GM12878 (cell line): ENCODE measurements around the gene OR52N5. TPM values are rescaled to one million over a fixed set of nuclear protein-coding genes. Genes with fewer than 3 reads are reported as not detected.

Source experiments
- ATAC-seq: fragments of 200-7000 bp; cut with Tn5 transposase; 3 replicates; pipeline ENCODE4 v1.9.1; 2020; ENCODE audit warnings: mild to moderate bottlenecking, moderate library complexity
- BruUV-seq: library from RNA; stranded (reverse); fragments of 400-500 nt; replicated peaks from 2 replicates; lab custom pipeline; 2021; lab: Mats Ljungman, UMichigan
- CTCF ChIA-PET: fragments of 300-600 bp; sonication (Branson Sonifier 250); formaldehyde crosslinking; extraction: SDS; loops from one replicate; lab custom pipeline; 2021; ENCODE audit warnings: inconsistent platforms; lab: Yijun Ruan, JAX
- POLR2A ChIA-PET: fragments of 350-600 bp; formaldehyde crosslinking; extraction: SDS; loops from one replicate; lab custom pipeline; 2021; ENCODE audit warnings: inconsistent platforms; lab: Charles Lee
- RAD21 ChIA-PET: fragments of 300-600 bp; sonication (Branson Sonifier 250); formaldehyde crosslinking; loops from one replicate; lab custom pipeline; 2023; ENCODE audit warnings: antibody characterized with exemption; ENCODE audit not compliant: unreplicated experiment; lab: Charles Lee
- SMC1A ChIA-PET: fragments of 300-600 bp; sonication (Branson Sonifier 250); formaldehyde crosslinking; loops from one replicate; lab custom pipeline; 2023; ENCODE audit not compliant: unreplicated experiment, uncharacterized antibody; lab: Charles Lee
- DNase-seq: peaks from one replicate; pipeline ENCODE4 v3.0.0-alpha.2; 2011; ENCODE audit warnings: low read depth, low spot score
- FAIRE-seq: peaks from 3 replicates; lab custom pipeline; 2011; peaks lifted over from hg19 to GRCh38; lab: Jason Lieb, UNC
- H2AFZ ChIP-seq: 2 replicates; pipeline ENCODE4 v1.6.0; 2011; ENCODE audit warnings: low read depth, low read length, control low read depth; ENCODE audit not compliant: control insufficient read depth
- H3K27ac ChIP-seq: 2 replicates; pipeline ENCODE4 v1.5.1; 2011; ENCODE audit warnings: control low read depth; ENCODE audit not compliant: control insufficient read depth, insufficient read depth
- H3K27me3 ChIP-seq, 2 experiments: replicated peaks in 1 of 2; 2 replicates each; pipeline versions ENCODE4 v1.6.0 to v1.6.1; 2011; ENCODE audit warnings: low read length in 1 of 2; ENCODE audit not compliant: control insufficient read depth in 2 of 2, insufficient read depth in 2 of 2
- H3K36me3 ChIP-seq, 2 experiments: 2 replicates each; pipeline ENCODE4 v1.5.1; 2011; ENCODE audit warnings: low read length in 1 of 2; ENCODE audit not compliant: control insufficient read depth in 2 of 2, insufficient read depth in 2 of 2
- H3K4me1 ChIP-seq: 2 replicates; pipeline ENCODE4 v1.6.1; 2011; ENCODE audit warnings: mild to moderate bottlenecking, low read length, moderate library complexity, mixed read lengths; ENCODE audit not compliant: control insufficient read depth, insufficient read depth
- H3K4me2 ChIP-seq: 2 replicates; pipeline ENCODE4 v1.6.0; 2011; ENCODE audit warnings: control low read depth; ENCODE audit not compliant: control insufficient read depth, insufficient read depth
- H3K4me3 ChIP-seq: fragments of 200-600 bp; sonication (generic); 2 replicates; pipeline ENCODE4 v1.5.1; 2016
- H3K79me2 ChIP-seq: 2 replicates; pipeline ENCODE4 v1.6.0; 2011; ENCODE audit warnings: low read length; ENCODE audit not compliant: control insufficient read depth, insufficient read depth
- H3K9ac ChIP-seq: 2 replicates; pipeline ENCODE4 v1.8.0; 2011; ENCODE audit warnings: low read length, control low read depth, mixed read lengths; ENCODE audit not compliant: control insufficient read depth, insufficient read depth
- H3K9me3 ChIP-seq: replicated peaks from 3 replicates; pipeline ENCODE4 v1.5.1; 2011; ENCODE audit warnings: mild to moderate bottlenecking, low read length; ENCODE audit not compliant: control insufficient read depth, insufficient read depth
- H4K20me1 ChIP-seq: 2 replicates; pipeline ENCODE4 v1.6.0; 2011; ENCODE audit not compliant: control insufficient read depth, insufficient read depth
- ATF7 ChIP-seq: fragments of 450-650 bp; IDR thresholded peaks from 2 replicates; pipeline ENCODE4 v1.6.1; 2016; ENCODE audit warnings: low read depth, mild to moderate bottlenecking
- BRCA1 ChIP-seq: IDR thresholded peaks from 2 replicates; pipeline ENCODE4 v1.6.1; 2011; ENCODE audit warnings: low read depth, low read length, improper control_type of control experiment
- CBX3 ChIP-seq: fragments of 200-600 bp; sonication (generic); IDR thresholded peaks from 2 replicates; pipeline ENCODE4 v1.6.1; 2016; ENCODE audit warnings: low read depth, borderline replicate concordance
- EP300 ChIP-seq, 2 experiments: fragments of 150-350 bp in 1 of 2; IDR thresholded peaks; 2 replicates each; pipeline ENCODE4 v1.6.1; 2011 to 2012; ENCODE audit warnings: low read depth in 2 of 2, low read length in 2 of 2, borderline replicate concordance in 1 of 2, improper control_type of control experiment in 1 of 2, inconsistent platforms in 1 of 2; ENCODE audit not compliant: control insufficient read depth in 1 of 2
- HDAC6 ChIP-seq: fragments of 200-600 bp; sonication (generic); IDR thresholded peaks from one replicate; pipeline ENCODE4 v1.8.0; 2017; ENCODE audit warnings: antibody characterized with exemption; ENCODE audit not compliant: unreplicated experiment
- IRF4 ChIP-seq: IDR thresholded peaks from 2 replicates; pipeline ENCODE4 v1.6.1; 2011; ENCODE audit warnings: low read depth, low read length
- JUND ChIP-seq: IDR thresholded peaks from 2 replicates; pipeline ENCODE4 v1.6.1; 2012; ENCODE audit warnings: low read depth, mild to moderate bottlenecking, low read length, improper control_type of control experiment, moderate library complexity
- NFXL1 ChIP-seq: fragments of 450-650 bp; IDR thresholded peaks from 2 replicates; pipeline ENCODE4 v1.6.1; 2017; ENCODE audit warnings: antibody characterized with exemption, mild to moderate bottlenecking, borderline replicate concordance
- NFYB ChIP-seq: IDR thresholded peaks from 2 replicates; pipeline ENCODE4 v1.6.1; 2011; ENCODE audit warnings: low read depth, mild to moderate bottlenecking, low read length, improper control_type of control experiment, moderate library complexity; ENCODE audit not compliant: insufficient read depth
- RELA ChIP-seq: fragments of 450-650 bp; IDR thresholded peaks from 2 replicates; pipeline ENCODE4 v1.8.0; 2014; ENCODE audit warnings: borderline replicate concordance; ENCODE audit not compliant: partially characterized antibody
- WGBS: methylation state at CpG from one replicate; pipeline ENCODE4 v1.1.6; 2016; ENCODE audit warnings: low lambda C conversion rate; ENCODE audit not compliant: insufficient replicate concordance, insufficient coverage; ENCODE audit errors: missing lambda C conversion rate; 5-methylcytosine and 5-hydroxymethylcytosine counted together
- in situ Hi-C: fragments of 300-500 bp; cut with MboI; formaldehyde crosslinking; loops from 9 replicates; pipeline ENCODE4 v1.14.3; 2018; ENCODE audit warnings: mixed read lengths
- intact Hi-C: fragments of 100-400 bp; cut with micrococcal nuclease; formaldehyde crosslinking; loops from one replicate; pipeline ENCODE4 v1.14.2; 2022; ENCODE audit not compliant: unreplicated experiment
- polyA plus RNA-seq, 11 experiments: library from polyadenylated mRNA; depleted of rRNA in 4 of 11; unstranded in 6 of 11; stranded (reverse) in 5 of 11; fragments of >200 nt; fragmentation: Nextera tagmentation in 4 of 11; fragmentation: Illumina TruSeq in 1 of 11; extraction: Ambion mirVana in 4 of 11; extraction: Trizol in 1 of 11; gene quantifications; 1 replicate in 1 of 11; 2 replicates in 10 of 11; pipeline versions ENCODE4 v1.2.1 to v1.2.3, GENCODE V29; 2011 to 2016; ENCODE audit warnings: inconsistent platforms in 2 of 11, missing spikeins in 2 of 11, low read depth in 1 of 11
- total RNA-seq, 4 experiments: library from RNA; depleted of rRNA in 3 of 4; stranded (reverse); fragments of >200 nt in 3 of 4; fragmentation: Illumina TruSeq in 1 of 4; extraction: Trizol in 1 of 4; gene quantifications; 2 replicates each; pipeline versions ENCODE4 v1.2.1 to v1.2.3, GENCODE V29; 2013 to 2021
- TF ChIP-seq, protein P1 (sequence below): fragments of 450-650 bp; IDR thresholded peaks from 2 replicates; pipeline ENCODE4 v1.6.1; 2016; ENCODE audit warnings: mild to moderate bottlenecking
- TF ChIP-seq, protein P2 (sequence below): fragments of 450-650 bp; IDR thresholded peaks from 2 replicates; pipeline ENCODE4 v1.6.1; 2018; ENCODE audit warnings: borderline replicate concordance, mild to moderate bottlenecking; ENCODE audit not compliant: partially characterized antibody
- TF ChIP-seq, protein P3 (sequence below): fragments of 450-650 bp; IDR thresholded peaks from 2 replicates; pipeline ENCODE4 v1.6.1; 2016; ENCODE audit warnings: mild to moderate bottlenecking, moderate library complexity, borderline replicate concordance

Gene OR52N5
- total and polyA plus RNA-seq, 10 of the 15 experiments (the other 5 are each of a cell fraction or from before 2014, with no cell fraction given): not detected

DNA sequence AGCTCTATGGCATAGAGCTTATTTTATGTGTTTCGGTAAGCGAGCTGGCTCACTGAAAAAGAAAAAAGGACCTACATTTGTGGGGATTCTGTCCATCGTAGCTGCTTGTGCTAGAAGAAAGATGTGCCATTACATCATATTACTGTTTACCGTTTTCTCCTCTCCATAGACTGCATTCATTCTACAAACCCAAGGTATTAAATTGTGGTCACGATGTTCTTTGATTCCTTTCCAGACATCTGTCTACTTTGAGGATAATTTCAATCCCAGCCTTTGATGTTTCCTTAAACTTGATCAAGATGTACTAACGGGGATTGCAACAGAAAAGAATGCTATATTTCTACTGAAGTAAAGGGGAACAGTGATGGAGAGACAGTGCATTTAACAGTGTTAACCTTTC is 13.4 kb upstream of the OR52N5 start (continued):
- TF ChIP-seq RELA (no peak), IRF4 (no peak), HDAC6 (no peak), NFYB (no peak), CBX3 (no peak), JUND (no peak)
- TF ChIP-seq, protein P1, sequence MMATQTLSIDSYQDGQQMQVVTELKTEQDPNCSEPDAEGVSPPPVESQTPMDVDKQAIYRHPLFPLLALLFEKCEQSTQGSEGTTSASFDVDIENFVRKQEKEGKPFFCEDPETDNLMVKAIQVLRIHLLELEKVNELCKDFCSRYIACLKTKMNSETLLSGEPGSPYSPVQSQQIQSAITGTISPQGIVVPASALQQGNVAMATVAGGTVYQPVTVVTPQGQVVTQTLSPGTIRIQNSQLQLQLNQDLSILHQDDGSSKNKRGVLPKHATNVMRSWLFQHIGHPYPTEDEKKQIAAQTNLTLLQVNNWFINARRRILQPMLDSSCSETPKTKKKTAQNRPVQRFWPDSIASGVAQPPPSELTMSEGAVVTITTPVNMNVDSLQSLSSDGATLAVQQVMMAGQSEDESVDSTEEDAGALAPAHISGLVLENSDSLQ: no peak

DNA sequence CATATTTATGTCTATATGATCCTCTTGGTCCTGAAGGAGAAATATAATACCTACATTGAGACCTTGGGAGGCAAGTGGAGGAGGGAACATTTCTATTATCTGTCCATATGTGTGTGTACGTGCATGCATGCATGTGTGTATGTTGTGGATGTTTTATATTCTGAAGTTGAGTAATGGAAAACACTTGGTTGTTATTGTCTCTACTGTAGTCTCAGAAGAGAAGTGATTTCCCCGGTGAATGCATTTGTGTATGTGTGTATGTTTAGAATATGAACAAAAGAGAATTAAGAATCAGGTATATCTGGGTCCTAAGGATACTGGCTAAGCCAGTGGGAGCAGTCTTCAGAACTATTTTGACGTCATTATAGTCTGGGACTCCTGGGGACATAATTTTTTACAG is 8.0 kb upstream of the OR52N5 start, which contains the start of gene OR52N1:
Gene OR52N1 (minus strand): TSS at position 101 of the 400 bp plus-strand sequence. CDS start 2,449 bp downstream, outside the sequence.
- RAD21 ChIA-PET: no interaction called here
- no peak within 1 kb of the TSS for H3K4me3 ChIP-seq
- WGBS: 11% methylated on average over 3 of the region's 3 CpGs
- intact Hi-C loops (no loop called here), in situ Hi-C loops (no loop called here)
- H3K27ac ChIP-seq: no peak within 1 kb of the TSS
- H3K9ac ChIP-seq: no peak within 1 kb of the TSS
- H3K4me1 ChIP-seq: no peaks in the 10 kb centered on the region
- POLR2A ChIA-PET: no interaction called here
- FAIRE-seq: no peak
- no peaks in the 10 kb centered on the region for H3K36me3 ChIP-seq
- no peak within 1 kb of the TSS for H3K4me2 ChIP-seq
- DNase-seq: no peak
- H2AFZ ChIP-seq: no peak within 1 kb of the TSS
- no peaks in the 10 kb centered on the region for H3K9me3 ChIP-seq
- H4K20me1 ChIP-seq: no peaks in the 10 kb centered on the region
- H3K27me3 ChIP-seq: no peaks in the 10 kb centered on the region
- no peaks in the 10 kb centered on the region for H3K79me2 ChIP-seq
- no TSS peak for BruUV-seq
- SMC1A ChIA-PET: no interaction called here
- no peak for ATAC-seq
- CTCF ChIA-PET: no interaction called here
- no peak for TF ChIP-seq NFXL1
- no peak for TF ChIP-seq ATF7
- TF ChIP-seq, protein P2, sequence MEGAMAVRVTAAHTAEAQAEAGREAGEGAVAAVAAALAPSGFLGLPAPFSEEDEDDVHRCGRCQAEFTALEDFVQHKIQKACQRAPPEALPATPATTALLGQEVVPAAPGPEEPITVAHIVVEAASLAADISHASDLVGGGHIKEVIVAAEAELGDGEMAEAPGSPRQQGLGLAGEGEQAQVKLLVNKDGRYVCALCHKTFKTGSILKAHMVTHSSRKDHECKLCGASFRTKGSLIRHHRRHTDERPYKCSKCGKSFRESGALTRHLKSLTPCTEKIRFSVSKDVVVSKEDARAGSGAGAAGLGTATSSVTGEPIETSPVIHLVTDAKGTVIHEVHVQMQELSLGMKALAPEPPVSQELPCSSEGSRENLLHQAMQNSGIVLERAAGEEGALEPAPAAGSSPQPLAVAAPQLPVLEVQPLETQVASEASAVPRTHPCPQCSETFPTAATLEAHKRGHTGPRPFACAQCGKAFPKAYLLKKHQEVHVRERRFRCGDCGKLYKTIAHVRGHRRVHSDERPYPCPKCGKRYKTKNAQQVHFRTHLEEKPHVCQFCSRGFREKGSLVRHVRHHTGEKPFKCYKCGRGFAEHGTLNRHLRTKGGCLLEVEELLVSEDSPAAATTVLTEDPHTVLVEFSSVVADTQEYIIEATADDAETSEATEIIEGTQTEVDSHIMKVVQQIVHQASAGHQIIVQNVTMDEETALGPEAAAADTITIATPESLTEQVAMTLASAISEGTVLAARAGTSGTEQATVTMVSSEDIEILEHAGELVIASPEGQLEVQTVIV: no peak
- no peak for TF ChIP-seq EP300 (IDR thresholded peaks at IDR 0.05; ENCODE audit: borderline replicate concordance in 1 of 2, control insufficient read depth in 1 of 2, low read depth in 2 of 2, low read length in 2 of 2)
- TF ChIP-seq, protein P3, sequence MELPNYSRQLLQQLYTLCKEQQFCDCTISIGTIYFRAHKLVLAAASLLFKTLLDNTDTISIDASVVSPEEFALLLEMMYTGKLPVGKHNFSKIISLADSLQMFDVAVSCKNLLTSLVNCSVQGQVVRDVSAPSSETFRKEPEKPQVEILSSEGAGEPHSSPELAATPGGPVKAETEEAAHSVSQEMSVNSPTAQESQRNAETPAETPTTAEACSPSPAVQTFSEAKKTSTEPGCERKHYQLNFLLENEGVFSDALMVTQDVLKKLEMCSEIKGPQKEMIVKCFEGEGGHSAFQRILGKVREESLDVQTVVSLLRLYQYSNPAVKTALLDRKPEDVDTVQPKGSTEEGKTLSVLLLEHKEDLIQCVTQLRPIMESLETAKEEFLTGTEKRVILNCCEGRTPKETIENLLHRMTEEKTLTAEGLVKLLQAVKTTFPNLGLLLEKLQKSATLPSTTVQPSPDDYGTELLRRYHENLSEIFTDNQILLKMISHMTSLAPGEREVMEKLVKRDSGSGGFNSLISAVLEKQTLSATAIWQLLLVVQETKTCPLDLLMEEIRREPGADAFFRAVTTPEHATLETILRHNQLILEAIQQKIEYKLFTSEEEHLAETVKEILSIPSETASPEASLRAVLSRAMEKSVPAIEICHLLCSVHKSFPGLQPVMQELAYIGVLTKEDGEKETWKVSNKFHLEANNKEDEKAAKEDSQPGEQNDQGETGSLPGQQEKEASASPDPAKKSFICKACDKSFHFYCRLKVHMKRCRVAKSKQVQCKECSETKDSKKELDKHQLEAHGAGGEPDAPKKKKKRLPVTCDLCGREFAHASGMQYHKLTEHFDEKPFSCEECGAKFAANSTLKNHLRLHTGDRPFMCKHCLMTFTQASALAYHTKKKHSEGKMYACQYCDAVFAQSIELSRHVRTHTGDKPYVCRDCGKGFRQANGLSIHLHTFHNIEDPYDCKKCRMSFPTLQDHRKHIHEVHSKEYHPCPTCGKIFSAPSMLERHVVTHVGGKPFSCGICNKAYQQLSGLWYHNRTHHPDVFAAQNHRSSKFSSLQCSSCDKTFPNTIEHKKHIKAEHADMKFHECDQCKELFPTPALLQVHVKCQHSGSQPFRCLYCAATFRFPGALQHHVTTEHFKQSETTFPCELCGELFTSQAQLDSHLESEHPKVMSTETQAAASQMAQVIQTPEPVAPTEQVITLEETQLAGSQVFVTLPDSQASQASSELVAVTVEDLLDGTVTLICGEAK: no peak
- no peak for TF ChIP-seq BRCA1
